Mammary epithelial cell (primary cell): ENCODE data around the gene ATXN1.

Experiments
- EZH2 ChIP-seq: IDR thresholded peaks from 2 replicates; pipeline ENCODE4 v1.6.1; 2012; ENCODE audit warnings: low read length, inconsistent platforms, borderline replicate concordance
- TF ChIP-seq, protein P1 (sequence below), 2 donors: IDR thresholded peaks in 1 of 2; conservative IDR thresholded peaks in 1 of 2; 2 replicates each; pipeline ENCODE4 v1.5.1; 2011 to 2012; ENCODE audit warnings: inconsistent platforms in 2 of 2, low read length in 2 of 2, mild to moderate bottlenecking in 2 of 2, control low read depth in 1 of 2, low read depth in 1 of 2; ENCODE audit not compliant: insufficient read depth in 1 of 2; ENCODE audit errors: extremely low read depth in 1 of 2

DNA sequence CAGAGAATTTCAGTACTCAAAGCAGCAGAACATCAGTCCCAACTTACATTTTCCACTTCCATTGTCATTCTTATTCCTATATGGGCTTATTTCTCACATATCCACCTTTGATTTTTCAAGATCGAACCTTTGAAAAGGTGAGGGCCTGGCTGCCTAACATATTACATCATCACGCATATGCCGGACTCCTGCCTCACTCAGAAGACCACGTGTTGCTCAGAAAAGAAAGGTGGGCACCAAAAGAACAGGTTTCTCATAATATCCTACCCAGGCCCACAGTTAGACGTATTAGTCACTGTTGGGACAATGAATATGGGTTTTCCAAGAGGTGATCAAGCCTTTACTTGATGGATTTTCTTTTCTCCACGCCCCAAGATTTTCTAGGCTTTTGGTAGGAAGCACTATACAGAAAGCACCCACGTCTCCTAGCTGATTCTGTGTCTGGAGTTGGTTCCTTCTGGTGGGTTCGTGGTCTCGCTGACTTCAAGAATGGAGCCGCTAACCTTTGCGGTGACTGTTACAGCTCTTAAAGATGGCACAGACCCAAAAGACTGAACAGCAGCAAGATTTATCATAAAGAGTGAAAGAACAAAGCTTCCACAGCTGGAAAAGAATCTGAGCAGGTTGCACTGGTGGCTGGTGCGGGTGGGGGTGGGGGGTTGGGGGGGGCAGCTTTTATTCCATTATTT, 168.9 kb downstream of the ATXN1 start:
- TF ChIP-seq, protein P1, sequence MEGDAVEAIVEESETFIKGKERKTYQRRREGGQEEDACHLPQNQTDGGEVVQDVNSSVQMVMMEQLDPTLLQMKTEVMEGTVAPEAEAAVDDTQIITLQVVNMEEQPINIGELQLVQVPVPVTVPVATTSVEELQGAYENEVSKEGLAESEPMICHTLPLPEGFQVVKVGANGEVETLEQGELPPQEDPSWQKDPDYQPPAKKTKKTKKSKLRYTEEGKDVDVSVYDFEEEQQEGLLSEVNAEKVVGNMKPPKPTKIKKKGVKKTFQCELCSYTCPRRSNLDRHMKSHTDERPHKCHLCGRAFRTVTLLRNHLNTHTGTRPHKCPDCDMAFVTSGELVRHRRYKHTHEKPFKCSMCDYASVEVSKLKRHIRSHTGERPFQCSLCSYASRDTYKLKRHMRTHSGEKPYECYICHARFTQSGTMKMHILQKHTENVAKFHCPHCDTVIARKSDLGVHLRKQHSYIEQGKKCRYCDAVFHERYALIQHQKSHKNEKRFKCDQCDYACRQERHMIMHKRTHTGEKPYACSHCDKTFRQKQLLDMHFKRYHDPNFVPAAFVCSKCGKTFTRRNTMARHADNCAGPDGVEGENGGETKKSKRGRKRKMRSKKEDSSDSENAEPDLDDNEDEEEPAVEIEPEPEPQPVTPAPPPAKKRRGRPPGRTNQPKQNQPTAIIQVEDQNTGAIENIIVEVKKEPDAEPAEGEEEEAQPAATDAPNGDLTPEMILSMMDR (conservative IDR thresholded peaks at IDR 0.05 in 1 of 2, IDR thresholded peaks at IDR 0.05 in 1 of 2; ENCODE audit: extremely low read depth in 1 of 2, insufficient read depth in 1 of 2, low read depth in 1 of 2, low read length in 2 of 2): no peak
- TF ChIP-seq EZH2: no peak
